GM11168 (cell line): ENCODE data around the gene ZNF491.
"Not testable (repeated sequence)": the region's sequence is repeated elsewhere in the genome, so short reads cannot be mapped to it uniquely, and the experiment has no call there.

Experiments
- in situ Hi-C: fragments of 300-500 bp; cut with MboI; formaldehyde crosslinking; loops from one replicate; pipeline ENCODE4 v1.12.0; 2022; ENCODE audit warnings: low sequenced_read_pairs; ENCODE audit not compliant: unreplicated experiment

ZNF491 gene

DNA sequence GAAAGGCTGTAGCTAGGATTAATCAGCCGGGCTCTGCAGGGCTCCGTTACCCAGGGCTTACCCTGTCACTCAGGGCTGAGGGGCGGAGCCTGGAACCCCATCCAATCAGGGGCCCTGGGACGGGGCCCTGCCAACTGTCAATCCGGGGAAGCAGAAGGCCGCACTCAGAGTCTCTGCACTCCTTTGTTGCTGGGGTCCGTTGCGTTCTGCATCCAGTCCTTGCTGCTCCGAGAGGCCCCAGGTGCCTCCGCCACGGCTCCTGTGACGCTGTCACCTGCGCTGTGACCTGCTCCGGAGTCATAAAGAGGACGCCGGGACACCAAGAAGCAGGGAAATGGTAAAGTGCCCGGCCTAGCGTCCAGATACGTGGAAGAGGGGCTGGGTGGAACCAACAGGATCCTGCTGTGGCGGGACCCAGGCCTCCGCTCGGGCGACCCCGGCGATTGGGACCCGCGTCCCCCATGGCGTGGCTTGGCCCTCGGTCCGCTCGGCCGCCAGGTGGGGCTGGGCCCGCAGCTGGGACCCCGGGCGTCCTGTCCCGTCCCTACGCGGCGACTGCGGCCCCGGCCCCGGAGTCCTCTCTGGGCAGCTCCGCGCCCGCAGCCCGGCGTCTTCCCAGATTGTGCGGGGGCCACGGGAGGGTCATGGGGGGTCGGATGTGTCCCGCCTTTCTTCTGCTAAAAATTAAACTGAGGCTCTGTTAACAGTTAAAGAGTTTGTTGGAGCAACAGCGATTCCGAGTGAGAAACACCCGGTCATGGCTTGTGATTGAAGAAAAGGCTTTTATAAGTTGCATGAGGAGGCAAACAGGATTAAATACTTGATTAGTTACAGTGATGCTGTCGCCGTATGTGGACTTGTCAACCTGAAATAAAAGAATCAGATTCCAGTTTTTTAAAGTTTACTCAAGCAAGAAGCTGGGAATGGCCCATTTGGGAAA is at the start of gene ZNF491:
TSS of gene ZNF491 (plus strand) at position 133 of the 940 bp plus-strand sequence. CDS start 7,431 bp downstream, outside the sequence.
- in situ Hi-C loops: no loop called here

DNA sequence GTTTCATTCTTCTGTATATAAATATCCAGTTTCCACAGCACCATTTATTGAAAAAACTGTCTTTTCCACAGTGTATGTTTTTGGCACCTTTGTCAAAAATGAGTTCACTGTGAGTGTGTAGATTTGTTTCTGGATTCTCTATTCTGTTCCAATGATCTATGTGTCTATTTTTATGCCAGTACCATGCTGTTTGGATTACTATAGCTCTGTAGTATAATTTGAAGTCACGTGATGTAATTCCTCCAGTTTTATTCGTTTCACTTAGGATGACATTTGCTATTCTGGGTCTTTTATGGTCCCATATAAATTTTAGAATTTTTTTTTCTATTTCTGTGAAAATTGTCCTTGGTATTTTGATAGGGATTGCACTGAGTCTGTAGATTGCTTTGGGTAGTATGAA is 48.6 kb upstream of the ZNF491 start:
- in situ Hi-C loops: no loop called here

DNA sequence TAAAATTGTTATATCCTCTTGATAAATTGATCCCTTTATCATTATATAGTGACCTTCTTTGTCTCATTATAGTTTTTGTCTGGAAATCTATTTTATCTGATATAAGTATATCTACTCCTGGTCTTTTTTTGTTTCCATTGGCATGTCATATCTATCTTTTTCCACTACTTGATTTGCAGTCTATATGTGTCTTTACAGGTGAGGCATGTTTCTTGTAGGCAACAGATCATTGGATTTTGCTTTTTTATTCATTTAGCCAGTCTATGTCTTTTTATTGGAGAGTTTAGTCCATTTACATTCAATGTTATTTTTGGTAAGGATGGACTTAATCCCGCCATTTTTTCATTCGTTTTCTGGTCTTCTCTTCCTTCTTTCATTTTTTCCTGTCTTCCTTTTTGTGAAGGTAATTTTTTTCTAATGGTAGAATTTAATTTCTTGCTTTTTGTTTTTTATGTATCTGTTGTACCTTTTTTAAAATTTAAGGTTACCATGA is 46.0 kb upstream of the ZNF491 start:
- in situ Hi-C loops: no loop called here

DNA sequence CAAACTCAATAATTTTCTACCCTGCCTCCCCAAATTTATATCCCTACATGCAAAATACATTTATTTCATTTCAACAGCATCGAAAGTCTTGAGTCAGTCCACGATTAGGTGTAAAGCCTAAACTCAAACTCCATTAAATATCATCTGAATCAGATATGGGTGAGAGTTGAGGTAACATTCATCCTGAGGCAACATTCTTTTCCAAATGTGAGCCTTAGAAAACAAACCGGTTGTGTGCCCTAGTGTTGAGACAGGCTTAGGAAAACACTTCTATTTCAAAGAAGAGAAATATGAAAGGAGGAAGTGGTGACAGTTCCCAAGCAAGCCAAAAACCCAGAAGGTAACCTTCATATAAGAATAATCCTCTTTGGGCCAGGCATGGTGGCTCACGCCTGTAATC is 43.7 kb upstream of the ZNF491 start:
- in situ Hi-C loops: no loop called here

DNA sequence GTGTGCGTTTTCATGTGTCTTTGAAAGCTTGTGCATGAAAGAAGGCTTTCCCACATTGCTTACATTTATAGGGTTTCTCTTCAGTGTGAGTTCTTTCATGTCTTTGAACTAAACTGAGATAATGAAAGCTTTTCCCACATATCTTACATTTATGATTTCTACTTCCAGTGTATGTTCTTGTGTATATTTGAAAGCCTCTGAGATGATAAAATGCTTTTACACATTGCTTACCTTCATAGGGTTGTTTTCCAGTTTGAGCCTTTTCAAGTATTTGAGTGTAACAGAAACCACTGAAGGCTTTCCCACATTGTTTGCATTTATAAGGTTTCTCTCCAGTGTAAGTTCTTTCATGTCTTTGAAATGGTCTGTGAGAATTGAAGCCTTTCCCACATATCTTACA is 41.4 kb upstream of the ZNF491 start:
- in situ Hi-C loops: no loop called here

DNA sequence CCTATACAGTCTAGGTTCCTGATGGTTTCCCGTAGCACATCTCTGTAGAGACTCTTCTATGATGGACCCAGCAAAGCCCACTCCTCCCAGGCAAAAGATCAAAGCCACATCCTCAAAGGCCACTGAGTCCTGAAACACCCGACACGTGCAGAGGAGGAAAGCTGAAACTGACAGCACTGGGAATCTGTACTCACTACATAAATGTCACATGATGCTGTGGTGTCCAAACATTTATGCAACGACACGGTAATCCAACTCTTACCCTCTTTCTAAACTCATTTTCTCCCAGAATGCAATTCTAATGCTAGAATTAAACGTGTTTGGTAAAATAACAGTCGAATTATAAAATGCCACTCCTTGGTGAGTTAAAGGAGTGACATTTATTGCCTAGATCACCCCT is 38.5 kb upstream of the ZNF491 start:
- in situ Hi-C loops: no loop called here

DNA sequence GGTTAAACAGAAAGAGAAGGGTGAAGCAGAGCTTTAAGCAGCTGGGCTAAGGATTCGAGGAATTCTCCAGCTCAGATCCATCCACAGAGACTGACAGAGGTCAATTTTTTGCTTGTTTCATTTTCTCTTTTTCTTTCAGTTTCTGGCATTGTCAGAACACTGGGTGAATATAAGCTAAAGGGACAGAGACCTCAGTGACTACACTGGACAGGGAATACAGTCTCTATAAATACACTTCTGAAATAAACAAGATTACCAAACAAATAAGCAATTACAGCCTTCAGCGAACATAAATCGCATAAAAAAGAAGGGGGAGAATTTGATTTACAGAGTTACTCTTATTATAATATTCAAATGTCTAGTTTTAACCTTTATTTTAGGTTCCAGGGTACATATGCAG is 35.2 kb upstream of the ZNF491 start:
- in situ Hi-C loops: no loop called here

DNA sequence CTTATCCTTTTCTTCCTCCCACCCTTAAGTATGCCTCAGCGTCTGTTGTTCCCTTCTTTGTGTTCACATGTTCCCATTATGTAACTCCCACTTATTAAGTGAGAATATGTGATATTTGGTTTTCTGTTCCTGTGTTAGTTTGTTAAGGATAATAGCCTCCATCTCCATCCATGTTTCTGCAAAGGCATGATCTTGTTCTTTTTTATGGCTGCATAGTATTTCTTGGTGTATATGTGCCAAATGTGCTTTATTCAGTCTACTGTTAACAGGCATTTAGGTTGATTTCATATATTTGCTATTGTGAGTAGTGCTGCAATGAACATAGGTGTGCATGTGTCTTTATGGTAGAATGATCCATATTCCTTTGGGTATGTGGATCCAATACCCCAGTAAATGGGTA is 34.7 kb upstream of the ZNF491 start:
- in situ Hi-C loops: no loop called here

DNA sequence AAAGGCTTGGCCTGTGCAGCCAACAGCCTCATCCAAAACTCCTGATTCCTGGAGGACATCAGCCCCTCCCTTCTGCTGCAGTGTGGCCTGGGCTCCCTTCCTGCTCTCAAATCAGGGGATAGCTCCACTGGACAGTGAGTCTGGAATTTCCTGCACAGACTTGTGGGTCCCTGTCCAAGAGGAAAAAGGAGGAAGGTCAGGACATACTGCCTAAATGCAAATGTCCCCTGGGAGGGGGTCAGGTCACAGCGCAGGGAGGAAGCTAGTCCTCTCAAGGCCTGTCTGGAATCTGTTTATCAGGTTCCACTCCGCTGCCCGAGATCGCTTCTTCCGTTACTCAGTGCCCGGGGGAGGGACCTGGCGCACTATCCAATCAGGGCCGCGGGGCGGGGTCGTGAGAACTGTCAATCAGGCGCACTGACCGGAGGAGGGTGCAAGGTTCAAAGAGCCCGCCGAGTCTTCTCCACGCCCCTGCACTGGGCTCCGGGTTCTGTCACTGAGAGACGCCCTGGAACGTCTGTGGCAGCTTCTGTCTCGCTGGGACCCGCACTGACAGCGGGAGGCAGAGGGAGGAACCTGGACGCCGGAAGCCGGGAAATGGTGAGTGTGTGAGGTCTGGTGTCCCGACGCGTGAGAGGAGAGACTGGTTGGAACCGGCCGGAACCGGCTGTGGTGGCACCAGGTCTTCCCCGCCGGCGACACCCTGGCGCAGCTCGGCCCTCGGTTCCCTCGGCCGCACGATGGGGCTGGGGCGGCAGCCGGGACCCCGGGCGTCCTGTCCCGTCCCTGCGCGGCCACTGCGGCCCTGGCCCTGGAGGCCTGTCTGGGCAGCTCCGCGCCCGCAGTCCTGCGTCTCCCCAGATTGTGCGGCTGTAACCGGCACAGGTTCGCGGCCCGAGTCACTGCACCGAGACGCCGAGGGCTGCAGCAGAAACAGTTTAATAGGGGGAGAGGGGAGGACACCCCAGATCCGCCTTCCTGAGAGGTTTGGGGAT is 31.4 kb upstream of the ZNF491 start, which contains the start of gene ZNF441:
TSS of gene ZNF441 (plus strand) at position 404 of the 995 bp plus-strand sequence. CDS start at position 598, 194 bp downstream.
- in situ Hi-C loops: no loop called here

DNA sequence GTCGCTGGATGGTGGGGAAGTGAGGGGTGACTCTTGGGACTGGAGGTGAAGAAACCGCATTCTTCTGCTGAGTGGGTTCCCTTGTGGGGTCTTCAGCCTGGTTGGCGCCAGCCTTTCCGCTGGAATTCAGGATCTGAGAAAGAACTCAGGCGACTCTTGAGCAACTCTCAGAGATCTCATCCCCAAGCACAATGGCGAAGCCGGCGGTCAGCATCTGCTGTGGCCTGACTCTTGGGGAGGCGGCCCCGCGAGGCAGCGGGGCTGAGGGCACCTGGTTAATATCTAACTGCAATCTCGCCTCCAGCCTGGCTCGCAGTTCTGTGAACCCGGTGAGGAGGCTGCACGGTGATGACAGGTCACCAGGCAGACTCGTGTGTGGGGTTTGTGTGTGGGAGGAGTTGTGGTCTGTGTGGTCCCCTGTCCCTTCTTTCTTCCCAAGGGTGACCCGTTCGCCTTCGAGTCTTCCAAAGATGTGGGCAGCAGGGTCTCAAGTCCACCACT is 30.6 kb upstream of the ZNF491 start:
- in situ Hi-C loops: no loop called here

DNA sequence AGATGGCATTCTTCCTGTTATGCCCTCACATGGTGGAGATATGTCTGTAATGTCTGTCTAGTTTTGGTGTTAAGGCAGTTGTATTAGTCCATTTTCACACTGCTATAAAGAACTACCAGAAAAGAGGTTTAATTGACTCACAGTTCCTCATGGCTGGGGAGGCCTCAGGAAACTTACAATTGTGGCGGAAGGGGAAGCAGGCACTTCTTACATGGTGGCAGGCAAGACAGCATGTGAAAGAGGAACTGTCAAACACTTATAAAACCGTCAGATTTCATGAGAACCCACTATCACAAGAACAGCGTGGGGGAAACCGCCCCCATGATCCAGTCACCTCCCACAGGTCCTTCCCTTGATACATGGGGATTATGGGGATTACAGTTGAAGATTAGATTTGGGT is 28.3 kb upstream of the ZNF491 start:
- in situ Hi-C loops: no loop called here

DNA sequence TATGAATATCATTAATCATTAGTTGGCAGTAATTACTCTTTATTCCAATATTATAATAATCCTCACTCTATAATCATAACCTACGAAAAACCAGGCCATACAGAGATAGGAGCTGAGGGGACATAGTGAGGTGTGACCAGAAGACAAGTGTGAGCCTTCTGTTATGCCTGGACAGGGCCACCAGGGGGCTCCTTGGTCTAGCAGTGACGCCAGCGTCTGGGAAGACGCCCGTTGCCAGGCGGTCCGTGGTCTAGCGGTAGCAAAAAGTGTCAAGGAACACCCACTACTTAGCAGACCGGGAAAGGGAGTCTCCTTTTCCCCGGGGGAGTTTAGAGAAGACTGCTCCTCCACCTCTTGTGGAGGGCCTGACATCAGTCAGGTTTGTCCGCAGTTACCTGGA is 26.8 kb upstream of the ZNF491 start:
- in situ Hi-C loops: not testable (repeated sequence)

DNA sequence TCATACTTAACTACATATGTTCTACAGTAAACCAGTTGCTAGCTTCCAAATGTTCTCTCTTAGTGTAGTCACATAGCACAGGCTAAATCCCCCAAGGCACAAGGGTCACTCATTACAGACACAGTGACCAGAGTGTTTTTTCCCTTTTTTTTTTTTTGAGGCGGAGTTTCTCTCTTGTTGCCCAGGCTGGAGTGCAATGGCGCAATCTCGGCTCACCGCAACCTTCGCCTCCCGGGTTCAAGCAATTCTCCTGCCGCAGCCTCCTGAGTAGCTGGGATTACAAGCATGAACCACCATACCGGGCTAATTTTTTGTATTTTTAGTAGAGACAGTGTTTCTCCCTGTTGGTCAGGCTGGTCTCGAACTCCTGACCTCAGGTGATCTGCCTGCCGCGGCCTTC is 21.7 kb upstream of the ZNF491 start:
- in situ Hi-C loops: not testable (repeated sequence)

DNA sequence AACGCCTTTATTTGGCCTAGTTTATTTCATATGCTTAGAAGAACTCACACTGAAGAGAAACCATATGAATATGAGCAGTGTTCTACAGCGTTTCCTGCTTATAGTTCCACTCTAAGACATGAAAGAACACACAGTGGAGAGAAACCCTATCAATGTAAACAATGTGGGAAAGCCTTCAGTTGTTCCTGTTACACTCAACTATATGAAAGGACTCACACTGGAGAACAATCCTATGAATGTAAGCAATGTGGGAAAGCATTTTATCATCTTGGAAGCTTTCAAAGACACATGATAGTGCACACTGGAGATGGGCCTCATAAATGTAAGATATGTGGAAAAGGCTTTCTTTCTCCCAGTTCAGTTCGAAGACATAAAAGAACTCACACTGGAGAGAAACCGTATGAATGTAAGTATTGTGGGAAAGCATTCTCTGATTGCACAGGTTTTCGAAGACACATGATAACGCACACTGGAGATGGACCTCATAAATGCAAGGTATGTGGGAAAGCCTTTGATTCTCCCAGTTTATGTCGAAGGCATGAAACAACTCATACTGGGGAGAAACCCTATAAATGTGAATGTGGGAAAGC is 17.8 kb upstream of the ZNF491 start:
- in situ Hi-C loops: no loop called here

DNA sequence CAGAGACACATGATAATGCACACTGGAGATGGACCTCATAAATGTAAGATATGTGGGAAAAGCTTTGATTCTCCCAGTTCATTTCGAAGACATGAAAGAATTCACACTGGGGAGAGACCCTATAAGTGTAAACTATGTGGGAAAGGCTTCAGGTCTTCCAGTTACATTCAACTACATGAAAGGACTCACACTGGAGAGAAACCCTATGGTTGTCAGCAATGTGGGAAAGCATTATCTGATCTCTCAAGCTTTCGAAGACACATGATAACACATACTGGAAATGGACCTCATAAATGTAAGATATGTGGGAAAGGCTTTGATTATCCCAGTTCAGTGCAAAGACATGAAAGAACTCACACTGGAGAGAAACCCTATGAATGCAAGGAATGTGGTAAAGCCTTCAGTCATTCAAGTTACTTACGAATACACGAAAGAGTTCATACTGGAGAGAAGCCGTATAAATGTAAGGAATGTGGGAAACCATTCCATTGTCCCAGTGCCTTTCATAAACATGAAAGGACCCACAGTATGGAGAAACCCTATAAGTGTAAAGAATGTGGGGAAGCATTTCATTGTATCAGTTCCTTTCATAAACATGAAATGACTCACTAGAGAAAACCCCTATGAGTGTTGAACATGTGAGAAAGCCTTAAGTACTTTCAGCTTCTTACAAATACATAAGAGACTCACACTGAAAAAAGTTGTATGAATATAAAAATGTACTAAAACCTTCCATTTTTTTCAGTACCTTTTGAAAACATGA is 16.8 kb upstream of the ZNF491 start:
- in situ Hi-C loops: no loop called here

DNA sequence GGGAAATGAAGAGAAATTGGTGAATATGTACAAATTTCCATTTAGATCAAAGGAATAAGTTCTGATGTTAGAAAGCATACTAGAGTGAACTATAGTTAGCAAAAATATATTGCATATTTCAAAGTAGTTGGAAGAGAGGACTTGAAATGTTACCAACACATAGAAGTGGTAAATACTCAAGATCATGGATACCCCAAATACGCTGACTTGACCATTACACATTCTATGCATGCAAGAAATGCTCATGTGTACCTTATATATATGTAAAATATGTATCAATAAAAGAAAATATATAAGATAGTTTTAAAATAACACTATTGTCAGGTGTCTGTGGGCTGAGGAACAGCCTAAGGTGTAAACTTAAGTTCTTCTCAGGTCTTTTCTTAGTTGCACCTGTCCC is 14.6 kb upstream of the ZNF491 start:
- in situ Hi-C loops: no loop called here

DNA sequence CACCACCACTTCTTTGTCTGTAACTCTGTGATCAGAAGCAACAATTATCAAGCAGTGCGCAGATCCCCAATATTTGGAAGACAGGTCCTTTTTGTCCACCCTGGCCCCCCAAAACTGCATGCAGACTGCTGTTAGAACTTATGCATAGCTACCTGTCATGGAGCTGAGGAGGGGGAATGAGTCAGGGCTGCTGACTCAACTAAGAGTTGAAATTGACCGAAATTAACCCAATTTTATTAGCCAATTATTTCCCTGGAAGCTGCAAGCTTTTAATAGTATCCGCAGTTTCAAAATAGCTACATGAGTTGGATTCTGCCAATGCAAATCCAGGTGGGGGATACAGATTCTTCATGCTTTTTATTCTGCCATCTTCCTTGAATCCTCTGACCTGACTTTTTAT is 14.0 kb upstream of the ZNF491 start:
- in situ Hi-C loops: no loop called here

DNA sequence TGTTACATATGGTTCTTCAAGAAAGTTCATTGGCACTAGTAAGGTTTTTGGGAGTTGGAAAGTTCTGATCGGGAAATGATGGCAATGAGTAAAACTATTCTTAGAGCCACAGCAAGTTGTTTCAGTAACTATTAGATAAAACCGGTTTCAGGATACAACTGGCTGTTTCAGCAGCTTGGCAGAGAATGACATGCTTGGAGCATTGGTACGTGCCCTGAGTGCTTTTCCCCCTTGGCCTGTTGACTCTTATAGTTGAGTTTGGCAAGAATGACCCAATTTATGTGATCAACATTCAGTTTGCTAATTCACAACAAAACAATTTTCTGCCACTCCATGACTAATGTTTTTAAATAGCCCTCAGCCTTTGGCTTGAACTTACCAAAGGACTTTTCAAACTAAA is 10.8 kb upstream of the ZNF491 start:
- in situ Hi-C loops: no loop called here

DNA sequence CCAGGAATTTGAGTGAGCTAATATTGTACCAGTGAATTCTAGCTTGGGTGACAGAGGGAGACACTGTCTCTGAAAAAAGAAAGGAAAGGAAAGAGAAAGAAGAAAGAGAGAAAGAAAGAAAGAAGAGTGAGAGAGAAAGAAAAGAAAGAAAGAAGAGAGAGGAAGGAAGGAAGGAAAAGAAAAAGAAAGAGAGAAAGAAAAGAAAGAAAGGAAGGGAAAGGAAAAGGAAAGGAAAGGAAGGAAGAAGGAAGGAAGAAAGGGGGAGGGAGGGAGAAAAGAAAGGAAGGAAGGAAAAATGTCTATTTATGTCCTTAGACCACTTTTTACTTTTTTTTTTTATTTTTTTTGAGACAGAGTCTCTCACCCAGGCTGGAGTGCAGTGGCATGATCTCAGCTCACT is 5.4 kb upstream of the ZNF491 start:
- in situ Hi-C loops: no loop called here
